Gastrocnemius medialis (tissue), 4 donors: ENCODE results near the gene TCERG1L.

Experiments
- POLR2A ChIP-seq, 2 donors: fragments of 450-650 bp; IDR thresholded peaks; one replicate each; pipeline ENCODE4 v1.6.1; 2017; ENCODE audit warnings: antibody characterized with exemption in 2 of 2, mild to moderate bottlenecking in 2 of 2, moderate library complexity in 2 of 2
- TF ChIP-seq, protein P1 (sequence below), 5 experiments: fragments of 450-650 bp in 3 of 5; fragments of 200-600 bp in 2 of 5; sonication (generic) in 2 of 5; IDR thresholded peaks in 4 of 5; conservative IDR thresholded peaks in 1 of 5; 1 replicate in 4 of 5; 2 replicates in 1 of 5; pipeline ENCODE4 v1.5.1; 2016 to 2019; ENCODE audit warnings: antibody characterized with exemption in 5 of 5, mild to moderate bottlenecking in 3 of 5, moderate library complexity in 3 of 5

DNA sequence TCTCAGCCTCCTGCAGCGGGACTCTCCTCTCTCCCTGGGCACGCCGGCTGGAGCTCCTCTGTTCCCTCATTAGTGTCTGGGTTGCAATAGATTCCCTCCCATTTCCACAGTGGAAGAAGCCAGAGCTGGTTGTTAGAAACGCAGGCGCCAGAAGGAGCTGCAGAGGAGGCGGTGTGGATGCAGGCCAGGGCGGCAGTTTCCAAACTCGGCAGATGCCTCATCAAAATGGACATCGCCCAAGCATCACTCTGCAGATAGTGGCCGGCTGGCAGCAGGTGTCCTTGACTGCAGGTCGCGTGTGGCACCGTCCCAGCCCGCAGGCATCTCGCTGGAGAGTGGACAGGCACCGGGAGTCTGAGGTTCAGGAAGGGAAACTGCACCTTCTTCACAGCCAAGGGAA lies 201.8 kb downstream of the TCERG1L start:
- TF ChIP-seq POLR2A (IDR thresholded peaks at IDR 0.05), result no peak
- TF ChIP-seq, protein P1, sequence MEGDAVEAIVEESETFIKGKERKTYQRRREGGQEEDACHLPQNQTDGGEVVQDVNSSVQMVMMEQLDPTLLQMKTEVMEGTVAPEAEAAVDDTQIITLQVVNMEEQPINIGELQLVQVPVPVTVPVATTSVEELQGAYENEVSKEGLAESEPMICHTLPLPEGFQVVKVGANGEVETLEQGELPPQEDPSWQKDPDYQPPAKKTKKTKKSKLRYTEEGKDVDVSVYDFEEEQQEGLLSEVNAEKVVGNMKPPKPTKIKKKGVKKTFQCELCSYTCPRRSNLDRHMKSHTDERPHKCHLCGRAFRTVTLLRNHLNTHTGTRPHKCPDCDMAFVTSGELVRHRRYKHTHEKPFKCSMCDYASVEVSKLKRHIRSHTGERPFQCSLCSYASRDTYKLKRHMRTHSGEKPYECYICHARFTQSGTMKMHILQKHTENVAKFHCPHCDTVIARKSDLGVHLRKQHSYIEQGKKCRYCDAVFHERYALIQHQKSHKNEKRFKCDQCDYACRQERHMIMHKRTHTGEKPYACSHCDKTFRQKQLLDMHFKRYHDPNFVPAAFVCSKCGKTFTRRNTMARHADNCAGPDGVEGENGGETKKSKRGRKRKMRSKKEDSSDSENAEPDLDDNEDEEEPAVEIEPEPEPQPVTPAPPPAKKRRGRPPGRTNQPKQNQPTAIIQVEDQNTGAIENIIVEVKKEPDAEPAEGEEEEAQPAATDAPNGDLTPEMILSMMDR (IDR thresholded peaks at IDR 0.05 in 4 of 5, conservative IDR thresholded peaks at IDR 0.05 in 1 of 5), result no peak
